Middle frontal gyrus (tissue), 1 donor: Measurements from ENCODE around the gene C3orf52.
"Not testable (repeated sequence)": the region's sequence is repeated elsewhere in the genome, so short reads cannot be mapped to it uniquely, and the experiment has no call there.

Source experiments
- DNase-seq: peaks from one replicate; pipeline ENCODE4 v3.0.0-alpha.2; 2015; ENCODE audit warnings: low spot score; ENCODE audit errors: extremely low spot score

Gene C3orf52, protein sequence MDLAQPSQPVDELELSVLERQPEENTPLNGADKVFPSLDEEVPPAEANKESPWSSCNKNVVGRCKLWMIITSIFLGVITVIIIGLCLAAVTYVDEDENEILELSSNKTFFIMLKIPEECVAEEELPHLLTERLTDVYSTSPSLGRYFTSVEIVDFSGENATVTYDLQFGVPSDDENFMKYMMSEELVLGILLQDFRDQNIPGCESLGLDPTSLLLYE

DNA sequence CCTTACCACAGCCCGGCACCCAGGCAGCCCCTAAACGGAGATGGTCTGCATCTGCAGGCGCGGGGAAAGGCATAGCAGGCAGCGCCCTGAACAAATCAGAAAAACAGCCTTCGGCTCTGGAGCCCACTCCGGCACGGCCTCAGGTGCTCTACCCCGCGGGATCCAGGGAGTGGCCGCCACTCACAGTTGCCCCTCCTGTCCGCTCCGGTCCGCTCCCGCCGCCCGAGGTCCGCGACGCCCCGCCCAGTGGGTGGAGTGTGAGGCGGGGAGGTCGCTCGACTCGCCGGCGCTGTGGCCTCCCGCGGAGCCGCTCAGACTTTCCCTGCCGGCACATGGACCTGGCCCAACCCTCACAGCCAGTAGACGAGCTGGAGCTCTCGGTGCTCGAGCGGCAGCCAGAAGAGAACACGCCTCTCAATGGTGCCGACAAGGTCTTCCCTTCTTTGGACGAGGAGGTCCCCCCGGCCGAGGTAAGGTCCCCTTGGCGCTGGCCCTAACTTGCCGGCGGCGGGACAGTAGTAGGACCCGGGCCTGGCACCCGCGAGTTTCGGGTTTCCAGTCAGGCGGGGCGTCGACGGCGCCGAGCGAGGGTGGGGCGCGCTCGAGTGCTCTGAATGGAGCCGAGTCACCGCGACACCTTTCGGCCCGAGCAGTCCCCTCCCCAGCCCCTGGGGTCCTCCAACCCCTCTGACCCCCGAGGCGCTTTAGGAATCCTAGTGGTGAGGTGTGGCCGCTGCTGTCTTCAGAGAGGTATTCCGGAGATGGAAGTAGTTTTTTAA is at the start of gene C3orf52:
C3orf52 (plus strand) TSS at position 314 of the 779 bp plus-strand sequence; CDS start at position 333, 19 bp downstream.
- DNase-seq = no peak

DNA sequence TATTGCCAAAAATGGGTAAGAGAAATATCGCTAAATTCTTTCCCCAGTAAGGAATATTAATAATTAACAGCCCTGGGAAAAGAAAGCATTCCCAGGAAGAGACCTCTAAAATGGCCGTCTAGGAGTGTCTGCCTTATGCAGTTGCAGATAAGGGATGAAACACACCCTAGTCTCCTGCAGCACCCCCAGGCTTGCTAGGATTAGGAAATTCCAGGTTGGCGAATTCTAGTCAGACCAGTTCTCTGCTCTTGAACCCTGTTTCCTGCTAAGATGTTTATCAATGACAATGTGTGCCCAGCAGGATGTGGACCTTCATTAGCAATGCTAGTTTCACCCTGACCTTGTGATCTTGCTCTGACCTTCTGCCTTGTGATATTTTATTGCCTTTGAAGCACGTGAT is 49.0 kb upstream of the C3orf52 start:
- DNase-seq = not testable (repeated sequence)

DNA sequence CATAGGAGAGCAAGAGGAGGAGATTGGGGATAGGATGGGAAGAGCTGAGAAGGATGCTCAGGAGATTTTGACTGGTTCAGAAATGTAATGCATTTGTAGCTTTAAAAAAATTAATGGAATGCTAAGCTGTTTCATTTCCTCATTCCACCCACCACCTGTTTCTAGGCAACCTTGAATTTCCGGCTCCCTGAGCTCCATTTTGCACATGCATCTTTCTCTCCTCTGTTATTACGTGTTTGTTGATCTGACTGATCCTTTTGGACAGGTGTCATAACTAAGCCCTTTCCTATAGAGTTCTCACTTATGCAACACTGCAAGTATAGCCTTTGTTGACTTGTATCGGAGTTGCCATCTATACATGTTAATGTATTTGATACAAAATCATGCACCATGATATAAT is 47.3 kb upstream of the C3orf52 start:
- DNase-seq = no peak

DNA sequence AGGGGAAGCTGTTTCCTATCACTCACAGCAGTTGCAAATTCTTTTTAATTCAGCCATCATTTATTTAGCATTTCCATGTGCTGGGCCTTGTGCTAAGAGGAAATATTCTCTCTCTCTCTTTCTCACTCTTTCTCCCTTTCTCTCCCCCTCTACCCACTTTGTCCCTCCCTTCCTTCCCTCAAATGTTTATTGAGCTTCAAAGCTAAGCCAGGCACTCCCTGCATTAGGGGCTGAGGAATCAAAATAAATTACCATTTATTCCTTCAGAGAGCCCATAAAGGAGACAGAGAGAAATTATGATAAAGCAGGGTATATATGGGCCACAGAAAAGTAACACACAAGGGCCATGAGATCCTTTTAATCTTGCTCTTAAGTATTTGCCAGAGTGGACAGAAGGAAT is 44.9 kb upstream of the C3orf52 start:
- DNase-seq = no peak

DNA sequence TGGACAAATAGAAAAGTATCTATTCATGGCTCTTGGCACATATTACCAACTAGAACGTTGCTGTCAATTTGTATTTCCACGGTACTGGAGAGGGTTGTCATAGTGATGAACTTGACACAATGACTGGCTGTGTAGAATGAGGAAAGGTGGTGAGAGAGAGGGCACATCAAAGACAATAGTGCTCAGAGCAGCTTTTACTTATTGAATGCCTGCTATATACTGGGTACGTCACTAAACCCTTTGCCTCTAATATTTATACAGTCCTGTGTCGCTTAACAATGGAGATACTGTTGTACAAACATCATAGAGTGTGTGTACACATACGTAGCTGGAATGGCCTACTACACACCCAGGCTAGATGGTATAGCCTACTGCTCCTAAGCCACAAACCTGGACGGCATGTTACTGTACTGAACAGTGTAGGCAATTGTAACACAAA is 43.3 kb upstream of the C3orf52 start:
- no peak for DNase-seq

DNA sequence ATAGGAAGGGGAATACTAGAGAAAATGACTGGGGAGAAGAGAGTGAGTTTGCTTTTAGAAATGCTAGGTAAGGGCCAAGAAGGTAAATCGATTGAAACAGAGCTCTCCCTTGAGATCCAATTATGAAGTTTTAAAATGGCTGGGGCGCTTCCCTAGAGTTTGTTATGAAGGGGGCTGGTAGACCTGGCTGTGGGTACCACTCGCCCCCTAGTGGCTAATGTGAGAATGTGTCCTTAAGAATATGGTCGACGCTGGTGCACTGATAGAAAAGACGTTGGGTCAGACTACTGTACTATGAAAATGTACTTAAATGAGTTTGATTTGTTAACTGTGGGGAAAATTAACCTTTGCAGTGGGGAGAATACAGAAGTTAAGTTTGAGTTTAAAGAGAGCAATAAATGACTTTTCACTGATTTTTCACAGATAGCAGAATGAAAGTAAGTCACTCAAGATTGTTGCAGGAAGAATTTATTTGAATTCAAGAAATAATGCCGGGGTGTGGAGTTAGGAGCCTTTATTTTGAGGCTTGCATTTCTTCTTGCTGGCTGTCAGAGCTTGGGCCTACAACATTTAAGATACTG is 42.5 kb upstream of the C3orf52 start:
- peak; percentile 27 for DNase-seq

DNA sequence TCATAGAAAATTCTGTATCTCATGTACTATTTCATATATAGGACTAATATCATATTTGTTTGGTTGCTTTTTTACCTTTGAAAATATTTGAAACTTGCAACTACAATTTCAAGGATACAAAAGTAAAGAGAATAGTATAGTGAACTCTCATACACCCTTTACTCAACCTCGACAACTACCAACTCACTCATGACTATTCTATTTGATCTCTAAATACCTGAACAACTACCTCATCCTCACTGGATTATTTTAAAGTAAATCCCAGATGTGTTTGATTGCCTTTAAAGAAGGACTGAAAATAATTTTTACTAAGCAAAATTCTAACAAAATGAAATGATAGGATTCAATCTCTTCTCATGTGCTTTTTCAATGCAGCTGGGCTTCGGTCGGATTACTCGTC is 39.6 kb upstream of the C3orf52 start:
- DNase-seq = no peak

DNA sequence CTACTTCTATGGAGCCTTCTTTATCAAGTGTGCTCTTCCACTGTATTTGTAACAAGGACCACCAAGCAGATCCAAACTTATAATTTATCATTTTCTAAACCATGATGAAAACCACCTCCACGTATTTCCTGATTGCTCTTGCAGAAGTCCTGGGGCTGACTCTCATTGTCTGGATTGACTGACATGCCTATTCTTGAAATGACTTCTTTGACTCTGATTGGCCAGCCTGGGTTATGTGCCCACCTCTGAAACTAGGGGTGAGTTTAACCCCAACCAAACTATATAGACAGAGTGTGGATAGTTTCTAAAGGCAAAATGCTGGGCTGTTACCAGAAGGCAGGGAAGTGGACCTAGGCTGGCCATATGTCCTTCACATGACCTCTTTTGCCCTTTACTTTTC is 38.9 kb upstream of the C3orf52 start:
- DNase-seq = no peak

DNA sequence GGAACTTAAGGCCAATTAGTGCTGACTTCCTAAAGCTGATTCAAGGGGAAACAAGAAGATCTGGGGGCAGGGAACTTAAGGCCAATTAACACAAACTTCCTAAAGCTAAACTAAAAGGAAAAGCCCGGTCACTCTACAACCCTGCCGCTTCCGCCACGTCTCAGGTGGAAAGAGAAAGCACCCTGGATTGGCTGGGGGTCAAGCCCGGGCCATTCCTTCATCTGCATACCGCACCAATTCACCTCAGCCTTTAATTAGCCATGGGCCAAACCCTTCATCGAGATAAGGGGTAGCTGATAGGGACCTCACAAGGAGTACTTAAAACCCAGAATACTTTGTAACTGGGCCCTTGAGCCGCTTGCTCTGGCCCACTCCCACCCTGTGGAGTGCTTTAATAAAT is 37.3 kb upstream of the C3orf52 start:
- no peak for DNase-seq

DNA sequence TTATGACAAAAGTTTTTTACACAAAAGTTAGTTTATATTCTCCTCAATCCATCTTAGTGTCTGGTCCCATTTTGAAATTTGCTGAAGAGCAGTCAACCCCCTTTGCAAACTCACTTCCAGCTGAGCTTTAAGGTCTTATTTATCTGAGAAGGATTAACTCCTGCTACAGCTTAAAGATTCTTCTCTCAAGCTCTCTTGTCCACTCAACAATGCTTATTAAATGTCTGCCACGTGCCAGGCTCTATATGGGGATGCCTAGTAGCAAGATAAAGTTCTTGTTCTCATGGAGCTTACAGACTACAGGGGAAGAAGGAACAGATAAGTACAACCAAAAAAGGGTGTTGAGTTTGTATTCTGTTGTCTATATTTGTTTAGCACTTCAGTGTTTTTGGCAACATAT is 33.0 kb upstream of the C3orf52 start:
- DNase-seq = no peak

DNA sequence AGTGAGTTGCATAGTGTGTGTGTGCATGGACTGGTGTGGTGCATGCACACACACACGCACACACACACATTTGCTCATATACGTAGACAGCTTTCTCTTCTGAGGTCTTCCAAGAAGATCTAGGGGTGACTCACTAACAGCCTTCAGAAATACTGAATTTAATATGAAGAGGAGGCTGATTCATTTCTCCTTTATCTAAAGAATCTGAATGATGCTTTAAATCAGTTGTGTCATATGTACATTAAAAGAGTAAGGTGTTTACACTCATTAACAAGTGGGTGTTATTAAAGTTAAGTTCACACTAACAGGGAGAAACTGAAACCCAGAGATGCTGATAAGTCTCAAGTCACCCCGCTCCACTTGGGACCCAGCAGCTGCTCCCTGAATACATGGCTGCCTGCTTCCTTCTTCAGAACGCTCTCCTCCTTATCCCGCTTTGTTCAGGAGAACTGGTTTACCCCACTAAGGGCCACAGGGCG is 29.7 kb upstream of the C3orf52 start:
- DNase-seq = no peak

DNA sequence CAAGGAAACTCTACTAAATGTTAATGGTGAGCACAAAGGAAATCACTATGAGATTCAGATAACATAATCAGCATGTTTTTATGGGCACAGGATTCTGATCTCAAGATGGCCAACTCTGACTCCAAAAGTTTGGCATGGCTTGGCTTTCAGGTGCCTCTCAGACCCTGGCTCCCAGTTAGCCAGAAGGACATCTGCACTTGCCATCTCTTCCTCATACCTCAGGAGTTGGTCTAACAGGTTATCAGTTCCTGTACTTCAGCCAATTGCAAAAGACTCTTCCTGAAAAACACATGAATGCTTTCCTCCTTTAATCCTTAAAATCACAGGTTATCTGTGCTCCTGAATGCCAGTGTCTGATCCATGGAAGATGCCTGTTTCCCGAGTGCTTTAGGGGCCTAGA is 26.7 kb upstream of the C3orf52 start:
- no peak for DNase-seq

DNA sequence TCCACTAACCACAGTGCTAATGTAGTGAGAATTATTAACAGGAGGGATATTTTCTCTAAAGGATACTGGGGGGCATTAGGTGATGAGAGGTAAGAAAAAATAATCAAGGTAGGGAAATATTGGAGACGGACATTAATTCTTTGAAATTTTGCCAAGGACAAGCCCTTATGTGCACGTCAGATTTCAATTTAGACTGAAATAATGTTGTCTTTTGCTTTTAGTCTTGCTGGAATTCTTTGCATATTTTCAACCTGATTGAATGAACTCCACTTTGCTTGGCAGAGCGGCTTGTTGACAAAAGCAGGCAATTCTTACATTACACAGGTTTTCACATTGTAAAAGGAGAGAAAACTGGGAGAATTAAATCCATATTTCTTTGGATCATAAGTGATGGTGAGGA is 25.0 kb upstream of the C3orf52 start:
- no peak for DNase-seq

DNA sequence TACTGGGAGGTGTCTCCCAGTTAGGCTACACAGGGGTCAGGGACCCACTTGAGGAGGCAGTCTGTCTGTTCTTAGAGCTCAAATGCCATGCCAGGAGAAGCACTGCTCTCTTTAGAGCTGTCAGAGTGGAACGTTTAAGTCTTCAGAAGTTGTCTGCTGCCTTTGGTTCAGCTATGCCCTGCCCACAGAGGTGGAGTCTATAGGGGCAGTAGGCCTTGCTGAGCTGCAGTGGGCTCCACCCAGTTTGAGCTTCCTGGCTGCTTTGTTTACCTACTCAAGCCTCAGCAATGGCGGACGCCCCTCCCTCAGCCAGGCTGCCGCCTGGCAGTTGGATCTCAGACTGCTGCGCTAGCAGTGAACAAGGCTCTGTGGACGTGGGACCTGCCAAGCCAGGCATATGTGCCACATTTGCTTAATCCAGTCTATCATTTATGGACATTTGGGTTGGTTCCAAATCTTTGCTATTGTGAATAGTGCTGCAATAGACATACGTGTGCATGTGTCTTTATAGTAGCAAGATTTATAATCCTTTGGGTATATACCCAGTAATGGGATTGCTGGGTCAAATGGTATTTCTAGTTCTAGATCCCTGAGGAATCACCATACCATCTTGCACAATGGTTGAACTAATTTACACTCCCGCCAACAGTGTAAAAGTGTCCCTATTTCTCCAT is 13.7 kb upstream of the C3orf52 start:
- not testable (repeated sequence) for DNase-seq

DNA sequence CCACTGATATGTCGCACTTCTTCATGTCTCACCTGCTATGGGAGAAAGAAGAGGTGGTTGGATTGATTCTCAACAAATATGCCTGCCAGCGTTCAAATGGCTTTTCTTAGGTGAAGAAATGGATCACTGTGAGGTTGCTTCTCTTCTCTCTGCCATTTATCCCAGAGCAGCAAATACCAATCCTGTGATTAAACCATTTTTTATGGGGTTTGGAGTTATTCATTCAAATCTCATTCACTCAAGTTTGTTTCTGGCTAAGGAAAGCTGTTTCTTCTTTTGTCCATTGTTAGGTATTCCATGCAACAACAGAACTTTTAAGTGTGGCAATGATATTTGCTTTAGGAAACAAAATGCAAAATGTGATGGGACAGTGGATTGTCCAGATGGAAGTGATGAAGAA is 12.2 kb upstream of the C3orf52 start:
- DNase-seq = no peak

DNA sequence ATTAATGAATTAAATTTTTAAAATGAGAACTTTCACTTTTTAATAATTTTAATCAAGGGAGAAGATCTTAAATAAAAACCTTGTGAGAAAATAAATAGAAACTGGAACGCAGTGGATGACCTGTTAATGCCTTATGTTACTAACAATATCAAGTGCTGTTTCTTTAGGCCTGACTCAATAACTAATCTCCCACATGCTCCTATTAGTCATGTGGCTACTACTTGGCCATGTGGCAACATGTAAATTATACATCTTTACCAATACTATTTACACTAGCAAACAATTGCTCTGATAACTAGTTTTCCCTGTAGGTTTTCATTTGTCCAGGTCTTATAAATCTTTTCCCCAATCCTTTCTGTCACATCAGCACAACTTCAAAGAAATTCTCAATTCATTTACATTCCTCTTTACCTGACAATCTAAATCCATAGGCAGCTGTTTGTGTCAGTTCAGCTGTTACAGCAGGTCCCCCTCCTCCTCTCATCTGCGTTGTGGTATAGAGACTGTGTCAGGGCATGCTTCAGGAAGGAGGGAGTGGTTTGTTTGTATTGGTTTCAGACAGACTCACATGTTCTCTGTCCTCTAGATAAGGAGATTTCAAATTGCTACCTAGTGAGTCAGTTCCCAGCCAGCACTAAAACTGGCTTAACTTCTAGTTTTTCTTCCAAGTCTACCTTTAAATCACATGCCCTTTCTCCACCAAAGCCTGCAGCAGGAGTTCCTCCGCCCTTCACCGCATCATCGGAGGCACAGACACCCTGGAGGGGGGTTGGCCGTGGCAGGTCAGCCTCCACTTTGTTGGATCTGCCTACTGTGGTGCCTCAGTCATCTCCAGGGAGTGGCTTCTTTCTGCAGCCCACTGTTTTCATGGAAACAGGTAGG is 11.3 kb upstream of the C3orf52 start:
- no peak for DNase-seq

DNA sequence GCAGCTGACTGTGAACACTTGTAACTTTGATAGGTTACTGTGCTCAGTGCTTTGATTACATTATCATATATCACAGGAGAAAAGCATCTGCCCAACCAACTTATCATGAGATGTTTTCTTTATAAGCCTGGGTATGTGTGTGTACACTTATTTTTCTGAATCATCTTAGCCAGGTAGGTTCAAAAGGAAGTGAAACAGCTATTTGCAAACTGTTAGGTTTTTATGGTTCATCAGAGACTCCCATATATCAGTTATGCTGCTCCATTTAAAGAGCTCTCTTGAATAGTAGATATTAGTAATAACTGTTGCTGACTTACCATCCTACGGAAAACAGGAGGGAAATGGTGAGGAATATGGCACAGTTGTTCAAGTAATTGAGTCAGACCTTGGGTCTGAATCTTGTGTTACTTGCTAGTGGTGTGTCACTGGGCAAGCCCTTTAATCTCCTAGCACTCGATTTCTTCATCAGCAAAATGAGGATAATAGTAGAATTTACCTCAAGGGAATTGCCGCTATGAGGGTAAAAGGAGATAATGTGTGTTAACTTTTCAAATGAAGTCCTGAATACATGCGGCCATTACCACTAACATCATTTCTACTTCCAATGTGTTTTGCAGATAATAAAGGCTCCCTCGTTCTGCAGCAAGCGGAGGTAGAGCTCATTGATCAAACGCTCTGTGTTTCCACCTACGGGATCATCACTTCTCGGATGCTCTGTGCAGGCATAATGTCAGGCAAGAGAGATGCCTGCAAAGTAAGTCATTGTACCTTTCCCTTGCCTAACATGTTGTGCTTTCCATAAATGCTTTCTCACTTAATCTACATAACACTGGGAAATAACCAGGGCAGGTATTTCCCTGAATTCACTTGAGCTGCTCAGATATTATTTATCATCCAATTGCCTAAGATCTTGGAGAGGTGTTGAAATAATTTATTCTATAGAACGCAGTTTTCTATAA is 7.8 kb upstream of the C3orf52 start:
- DNase-seq = no peak

DNA sequence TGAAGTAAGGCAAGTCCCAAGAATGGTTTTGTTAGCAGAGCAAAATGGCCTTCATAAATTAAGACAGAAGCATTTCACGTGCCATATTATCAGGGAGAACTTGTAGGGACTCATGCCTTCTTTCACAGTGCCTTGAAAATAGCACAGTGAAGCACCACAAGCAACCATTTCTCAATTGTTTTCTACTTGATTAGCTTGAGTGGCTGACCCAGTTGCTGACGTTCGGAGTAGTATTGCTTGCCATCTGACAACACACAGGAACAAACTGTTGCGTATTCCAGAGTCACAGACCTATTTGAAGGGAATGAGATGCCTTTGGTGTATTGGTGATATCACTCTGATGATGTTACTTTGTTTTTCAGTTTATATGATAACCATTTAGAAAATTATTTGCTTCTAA is 3.0 kb upstream of the C3orf52 start:
- DNase-seq = no peak

DNA sequence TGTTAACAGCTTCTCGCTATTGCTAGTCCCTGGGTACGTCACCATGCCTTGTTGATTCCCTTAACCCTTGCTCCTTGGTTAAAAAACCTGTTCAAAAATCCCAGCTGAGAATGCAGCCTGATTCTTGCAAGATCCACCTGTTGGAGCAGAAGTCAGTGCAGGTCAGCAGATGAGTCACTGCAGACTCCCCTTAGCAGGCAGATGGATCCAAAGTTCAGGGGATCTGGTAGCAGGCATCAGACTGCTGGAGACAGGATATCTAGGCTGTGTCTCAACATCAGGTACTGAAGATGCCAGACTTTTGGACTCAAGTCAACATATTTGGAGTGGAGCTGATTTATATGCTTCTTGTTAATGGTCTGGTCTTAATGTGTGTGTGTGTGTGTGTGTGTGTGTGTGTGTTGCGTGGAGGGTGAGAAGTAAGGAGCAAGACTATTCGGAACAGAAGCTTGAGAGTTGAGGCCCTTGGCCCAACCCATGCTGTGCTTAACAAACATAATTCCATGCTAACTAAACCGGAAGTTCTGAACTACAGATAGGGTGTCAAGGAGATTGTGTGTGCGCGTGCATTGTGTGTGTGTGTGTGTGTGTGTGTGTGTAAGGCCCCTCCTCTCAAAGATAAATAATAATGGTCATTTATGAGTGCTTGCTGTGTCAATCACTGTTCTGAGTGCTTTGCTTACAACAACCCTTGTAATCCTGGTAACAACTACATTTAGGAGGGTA is 1.0 kb upstream of the C3orf52 start:
- no peak for DNase-seq
